NOMO-1 (cell line): ENCODE results near the gene BRAF.
"Not testable (repeated sequence)": the region's sequence is repeated elsewhere in the genome, so short reads cannot be mapped to it uniquely, and the experiment has no call there.

Experiments
- DNase-seq, 2 experiments: peaks; one replicate each; lab custom pipeline; 2025; ENCODE audit not compliant: unreplicated experiment in 2 of 2; lab: John Stamatoyannopoulos, UW

The BRAF gene

DNA sequence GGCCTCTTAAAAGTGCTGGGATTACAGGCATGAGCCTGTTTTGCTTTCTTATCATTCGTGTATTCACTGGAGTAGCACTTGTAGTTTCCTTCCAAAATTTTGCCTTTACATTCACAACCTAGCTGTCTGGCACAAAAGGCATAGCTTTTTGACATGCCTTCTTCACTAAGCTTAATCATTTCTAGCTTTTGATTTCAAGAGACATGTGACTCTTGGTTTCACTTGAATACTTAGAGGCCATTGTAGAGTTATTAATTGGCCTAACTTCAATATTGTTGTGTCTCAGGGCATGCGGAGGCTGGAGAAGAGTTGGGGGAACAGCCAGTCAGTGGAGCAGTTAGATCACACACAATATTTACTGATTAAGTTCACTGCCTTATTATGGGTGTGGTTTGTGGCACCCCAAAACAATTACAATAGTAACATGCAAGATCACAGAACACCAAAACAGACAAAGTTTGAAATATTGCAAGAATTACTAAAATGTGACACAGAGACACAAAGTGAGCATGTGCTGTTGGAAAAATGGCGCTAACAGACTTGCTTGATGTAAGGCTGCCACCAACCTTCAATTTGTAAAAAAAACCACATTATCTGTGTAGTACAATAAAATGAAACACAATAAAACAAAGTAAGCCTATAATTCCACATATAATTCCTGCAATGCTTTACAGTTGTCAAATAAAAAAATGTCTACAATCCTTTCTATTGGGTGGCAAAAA is 43.1 kb downstream of the BRAF start:
- no peak for DNase-seq

DNA sequence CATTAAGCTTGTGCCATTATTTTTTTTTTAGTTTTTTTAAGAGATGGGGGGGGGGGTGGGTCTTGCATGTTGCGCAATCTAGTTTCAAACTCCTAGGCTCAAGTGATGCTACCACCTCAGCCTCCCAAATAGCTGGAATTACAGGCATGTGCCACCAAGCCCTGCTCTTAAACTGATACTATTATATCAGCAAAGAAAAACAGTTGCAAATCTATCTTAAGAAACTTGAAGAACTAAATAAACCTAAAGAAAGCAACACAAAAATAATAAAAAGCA is 47.5 kb downstream of the BRAF start:
- DNase-seq: no peak

DNA sequence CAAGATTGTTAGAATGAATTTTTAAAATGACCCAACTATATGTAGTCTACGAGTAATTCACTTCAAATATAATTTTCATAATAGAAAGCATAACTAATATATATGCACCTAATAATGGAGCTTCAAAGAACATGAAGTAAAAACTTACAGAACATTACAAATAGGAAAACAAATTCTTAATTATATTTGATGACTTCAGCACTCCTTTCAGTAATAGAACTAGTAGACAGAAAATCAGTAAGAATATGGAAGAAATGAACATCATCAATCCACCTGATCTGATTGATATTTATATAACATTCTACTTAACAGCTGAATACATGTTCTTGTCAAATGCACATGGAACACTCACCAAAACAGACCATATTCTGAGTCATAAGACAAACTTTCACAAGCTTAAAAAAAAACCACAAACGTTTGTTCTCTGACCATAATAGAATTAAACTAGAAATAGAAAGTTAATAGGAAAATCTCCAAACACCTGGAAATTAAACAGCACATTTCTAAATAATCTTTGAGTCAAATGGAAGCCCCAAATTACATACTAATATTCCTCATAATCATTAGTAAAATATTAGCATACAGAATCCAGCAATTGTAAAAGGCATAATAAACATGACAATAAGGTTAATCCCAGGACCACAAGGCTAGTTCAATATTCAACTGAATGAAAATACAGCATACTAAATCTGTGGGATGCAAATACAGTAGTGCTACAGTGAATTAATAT is 48.0 kb downstream of the BRAF start:
- DNase-seq: peak; percentile 0 to 28

DNA sequence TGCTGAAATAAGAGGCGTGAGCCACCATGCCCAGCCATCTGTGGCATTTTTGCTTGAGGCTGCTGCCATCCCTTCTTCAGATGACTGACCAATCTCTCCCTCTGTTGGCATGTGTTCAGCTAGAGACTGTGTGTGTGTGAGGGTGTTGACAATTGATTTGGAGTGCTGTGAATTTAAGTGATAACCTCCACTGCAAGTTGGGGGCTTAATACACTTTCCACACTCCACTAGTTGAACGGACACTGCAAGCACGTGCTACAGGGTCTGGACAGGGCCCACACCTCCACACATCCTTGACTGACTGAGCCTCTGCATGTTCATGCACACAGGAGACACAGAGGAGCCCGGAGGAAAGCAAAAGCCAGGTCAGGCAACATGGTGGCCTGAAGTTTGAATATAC is 51.3 kb downstream of the BRAF start:
- DNase-seq: no peak

DNA sequence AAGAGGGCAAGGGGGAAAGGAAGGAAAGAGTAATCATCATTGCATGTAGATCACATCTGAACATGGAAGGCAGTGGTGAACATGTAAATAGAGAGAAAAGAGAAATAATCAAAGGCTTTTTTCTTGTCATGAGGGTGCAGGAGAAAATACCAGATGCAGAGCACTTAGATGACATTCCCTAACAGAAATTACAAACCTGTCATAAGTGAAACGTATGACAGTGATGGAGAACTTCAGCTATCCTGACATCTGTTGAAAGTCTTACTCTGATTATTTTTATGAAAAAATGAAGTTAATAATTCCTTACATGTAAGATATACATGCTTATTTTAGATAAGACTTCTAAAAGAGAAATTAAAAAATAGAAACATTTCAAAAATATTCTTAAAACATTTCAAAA is 54.7 kb downstream of the BRAF start:
- DNase-seq: no peak

DNA sequence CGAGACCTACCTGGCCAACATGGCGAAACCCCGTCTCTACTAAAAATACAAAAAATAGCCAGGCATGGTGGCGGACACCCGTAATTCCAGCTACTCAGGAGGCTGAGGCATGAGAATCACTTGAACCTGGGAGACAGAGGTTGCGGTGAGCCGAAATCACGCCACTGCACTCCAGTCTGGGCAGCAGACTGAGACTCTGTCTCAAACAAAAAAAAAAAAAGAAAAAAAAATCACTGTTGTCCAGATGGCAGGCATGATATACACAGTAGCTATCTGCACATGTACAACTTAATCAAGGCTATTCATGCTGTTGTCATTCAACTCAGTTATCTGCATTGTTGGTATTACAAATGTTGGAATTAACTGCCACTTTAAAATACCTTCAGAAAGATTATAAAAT is 55.3 kb downstream of the BRAF start:
- no peak for DNase-seq

DNA sequence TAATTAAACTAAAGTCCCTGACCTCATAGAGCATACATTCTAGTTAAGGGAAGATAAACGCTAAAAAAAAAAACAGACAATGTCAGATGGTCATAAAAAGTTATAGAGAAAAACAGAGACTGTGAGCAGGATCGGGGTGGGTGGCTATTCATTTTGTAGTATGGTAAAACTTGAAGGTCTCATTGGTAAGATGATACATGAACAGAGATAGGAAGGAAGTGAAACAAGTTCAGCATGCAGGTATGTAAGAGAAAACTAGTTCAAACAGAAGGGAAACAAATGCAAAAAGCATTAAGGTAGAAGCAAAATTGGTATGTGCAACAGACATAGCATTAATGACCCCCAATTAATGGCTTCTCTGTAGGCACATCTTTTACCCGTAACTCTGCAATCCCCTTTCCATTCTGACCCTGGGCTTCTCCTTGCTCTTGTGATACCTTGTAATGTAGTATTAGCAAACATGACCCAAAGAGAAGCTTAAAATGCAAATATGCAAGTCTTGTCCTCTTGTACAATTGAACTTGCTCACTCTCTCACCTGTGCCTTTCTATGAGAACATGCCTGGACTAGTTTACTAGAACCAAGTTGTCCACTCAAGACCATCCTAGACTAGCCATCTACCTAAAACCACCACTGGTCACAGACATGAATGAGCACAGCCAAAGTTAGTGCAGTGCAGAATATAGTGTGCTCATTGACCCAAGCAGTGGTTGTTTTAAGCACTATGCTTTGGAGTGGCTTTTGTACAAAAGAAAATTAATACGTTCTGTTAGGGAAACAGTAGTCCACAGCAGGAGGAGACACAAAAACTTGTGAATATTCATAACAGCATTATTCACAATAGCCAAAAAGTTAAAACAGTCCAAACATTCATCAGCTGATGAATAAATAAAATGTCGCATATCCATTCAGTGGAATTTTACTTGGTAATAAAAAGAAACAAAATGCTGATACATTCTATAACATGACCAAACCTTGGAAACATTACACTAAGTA is 57.0 kb downstream of the BRAF start:
- no peak for DNase-seq

DNA sequence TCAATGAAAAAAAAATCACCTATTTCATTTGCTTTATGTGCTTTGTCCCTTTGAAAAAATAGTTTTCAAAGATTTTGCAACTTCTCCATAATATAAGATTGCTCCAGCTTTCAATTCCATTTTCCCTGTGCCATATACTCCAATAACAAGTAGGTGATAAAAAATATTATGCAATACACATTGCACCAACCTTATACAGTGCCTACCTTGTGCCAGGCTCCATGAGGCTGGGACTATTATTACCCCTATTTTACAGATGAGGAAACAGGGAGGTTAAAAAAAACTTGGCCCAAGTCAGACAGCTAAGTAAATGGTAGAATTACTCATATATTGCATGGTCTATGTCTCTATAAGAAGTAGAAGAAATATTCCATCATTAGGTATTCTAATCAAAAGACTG is 57.8 kb downstream of the BRAF start:
- no peak for DNase-seq

DNA sequence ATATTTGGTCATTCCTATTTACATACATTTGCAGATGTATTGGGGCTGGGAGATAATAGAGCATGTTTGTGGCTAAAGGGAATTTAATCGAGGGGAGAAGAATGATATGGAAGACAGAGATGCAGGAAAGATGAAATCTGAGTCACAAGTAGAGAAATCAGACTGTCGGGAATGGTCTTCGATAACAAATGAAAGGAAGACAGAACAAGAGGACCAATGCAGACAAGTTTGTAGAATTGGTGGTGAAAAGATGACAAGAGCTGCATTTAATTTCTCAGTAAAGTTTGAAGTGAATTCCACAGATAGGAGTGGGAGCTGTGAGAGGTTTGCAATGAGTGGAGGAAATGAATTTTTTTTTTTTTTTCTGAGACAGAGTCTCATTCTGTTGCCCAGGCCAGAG is 60.0 kb downstream of the BRAF start:
- no peak for DNase-seq

DNA sequence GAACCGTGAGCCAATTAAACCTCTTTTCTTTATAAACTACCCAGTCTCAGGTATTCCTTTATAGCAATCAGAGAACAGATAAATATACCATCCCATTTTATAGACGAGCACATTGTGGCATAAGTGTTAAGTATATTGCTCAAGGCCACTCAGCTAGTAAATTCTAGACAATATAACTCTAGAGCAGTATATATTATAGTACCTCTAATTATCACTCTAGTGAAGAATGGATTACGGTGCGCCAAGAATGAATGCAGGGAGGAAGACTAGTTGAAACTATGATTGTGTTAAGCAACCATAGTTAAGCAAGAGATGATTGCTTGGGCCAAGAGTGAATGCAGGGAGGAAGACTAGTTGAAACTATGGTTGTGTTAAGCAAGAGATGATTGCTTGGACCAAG is 60.9 kb downstream of the BRAF start:
- no peak for DNase-seq

DNA sequence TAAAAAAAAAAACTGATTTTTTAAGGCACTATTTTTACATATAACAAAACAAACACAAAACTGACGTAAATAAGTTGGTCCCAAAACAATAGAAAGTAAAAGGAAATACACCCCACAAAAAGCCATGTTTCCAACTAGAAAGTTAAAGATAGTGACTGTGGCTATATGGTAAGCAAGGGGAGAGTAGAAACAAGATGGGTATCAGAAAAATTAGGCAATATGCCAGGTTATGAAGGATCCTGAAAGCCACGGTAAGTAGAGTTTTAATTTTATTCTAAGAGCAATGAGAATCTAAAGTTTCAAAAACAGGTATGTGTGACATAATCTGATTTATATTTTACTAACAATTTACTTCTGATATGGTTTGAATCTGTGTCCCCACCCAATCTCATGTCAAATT is 61.5 kb downstream of the BRAF start:
- no peak for DNase-seq

DNA sequence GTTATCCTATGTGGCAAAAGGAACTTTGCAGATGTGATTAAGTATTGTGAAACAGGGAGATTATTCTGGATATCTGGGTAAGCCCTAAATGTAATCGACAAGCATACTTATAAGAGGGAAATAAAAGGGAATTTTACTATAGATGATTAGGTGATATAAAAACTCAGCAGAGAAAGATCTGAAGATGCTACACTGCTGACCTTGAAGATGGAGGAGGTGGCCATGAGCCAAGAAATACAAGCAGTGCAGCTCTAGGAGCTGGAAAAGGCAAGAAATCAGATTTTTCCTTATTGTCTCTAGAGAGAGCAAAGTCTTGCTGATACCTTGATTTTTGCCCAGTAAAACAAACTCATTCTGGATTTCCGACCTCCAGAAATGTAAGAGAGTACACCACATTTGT is 67.7 kb downstream of the BRAF start:
- DNase-seq: no peak

DNA sequence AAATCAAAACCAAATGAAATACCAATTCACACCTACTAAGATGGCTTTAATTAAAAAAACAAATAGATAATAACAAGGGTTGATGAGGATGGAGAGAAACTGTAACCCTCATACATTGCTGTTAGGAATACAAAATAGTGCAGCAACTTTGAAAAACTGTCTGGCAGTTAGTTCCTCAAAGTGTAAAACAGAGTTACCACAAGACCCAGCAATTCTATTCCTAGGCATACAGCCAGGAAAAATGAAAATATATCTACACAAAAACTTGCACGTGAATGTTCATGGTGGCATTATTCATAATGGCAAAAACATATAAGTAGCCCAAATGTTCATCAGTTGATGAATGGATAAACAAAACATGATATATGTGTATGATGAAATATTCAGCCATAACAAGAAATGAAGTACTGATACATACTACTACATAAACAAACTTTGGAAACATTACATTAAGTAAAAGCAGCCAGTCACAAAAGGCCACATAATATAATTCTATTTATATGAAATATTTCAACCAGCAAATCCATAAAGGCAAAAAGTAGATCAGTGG is 83.5 kb downstream of the BRAF start:
- DNase-seq: no peak

DNA sequence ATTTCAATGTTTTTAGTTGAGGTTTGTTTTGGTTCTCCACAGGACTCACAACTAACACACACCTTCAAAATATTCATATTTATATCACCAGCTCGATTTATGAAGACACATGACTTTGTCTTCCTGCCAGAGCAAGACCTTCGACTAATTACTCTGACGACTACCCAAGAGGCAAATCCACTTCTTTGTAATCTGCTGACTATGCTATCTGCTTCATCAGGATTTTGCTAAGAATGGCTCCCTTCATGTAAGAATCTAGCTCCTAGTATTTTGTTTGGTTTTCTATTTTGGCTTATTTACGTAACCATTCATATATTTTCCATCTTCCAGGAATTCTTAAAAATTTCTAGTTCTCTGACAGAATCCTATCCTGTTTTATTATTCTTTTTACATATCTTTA is 93.0 kb downstream of the BRAF start:
- DNase-seq: no peak

DNA sequence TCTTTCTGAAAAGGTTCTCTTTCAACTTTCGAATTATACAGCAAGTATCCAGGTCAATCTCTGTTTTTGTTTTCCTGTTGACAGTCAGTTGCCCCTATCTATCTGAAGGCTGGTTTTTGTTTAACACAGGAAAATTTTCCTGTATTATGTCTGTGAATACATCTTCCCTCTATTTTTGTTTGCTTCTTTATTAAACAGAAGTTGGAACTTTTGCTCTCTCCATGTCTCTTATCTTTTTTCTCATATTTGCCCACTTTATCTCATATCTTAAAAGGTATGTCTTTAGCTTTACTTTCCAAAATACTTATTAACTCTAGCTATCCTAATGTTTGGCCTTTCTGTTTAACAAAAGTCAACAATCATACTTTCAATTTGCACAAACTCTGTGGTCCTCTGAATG is 95.0 kb downstream of the BRAF start:
- no peak for DNase-seq

DNA sequence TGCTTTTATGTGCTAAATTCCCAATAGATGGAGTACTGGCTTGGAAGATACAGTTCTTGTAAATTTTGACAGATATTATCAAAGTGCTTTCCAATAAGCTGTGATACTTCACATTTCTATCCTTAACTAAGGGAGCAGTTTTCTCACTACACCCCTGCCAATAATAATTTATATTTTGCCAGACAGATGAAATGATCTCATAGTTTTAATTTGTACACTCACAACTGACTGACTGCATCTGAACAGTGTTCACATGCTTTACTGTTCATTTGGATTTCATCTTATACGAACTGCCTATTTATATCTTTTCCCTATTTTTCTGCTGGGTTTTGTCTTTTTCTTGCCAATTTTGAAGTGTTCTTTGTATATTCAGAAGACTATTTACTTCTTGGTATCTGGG is 96.0 kb downstream of the BRAF start:
- DNase-seq: no peak

DNA sequence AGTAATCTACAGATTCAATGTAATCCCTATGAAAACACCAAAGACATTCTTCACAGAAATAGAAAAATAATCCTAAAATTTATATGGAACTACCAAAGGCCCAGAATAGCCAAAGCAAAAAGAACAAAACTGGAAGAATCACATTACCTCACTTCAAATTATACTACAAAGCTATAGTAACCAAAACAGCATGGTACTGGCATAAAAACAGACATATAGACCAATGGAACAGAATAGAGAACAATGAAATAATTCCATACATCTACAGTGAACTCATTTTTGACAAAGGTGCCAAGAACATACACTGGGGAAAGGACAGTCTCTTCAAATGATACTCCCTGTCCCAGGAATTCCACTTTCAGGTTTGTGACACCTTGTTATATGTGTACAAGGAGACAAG is 107.3 kb downstream of the BRAF start:
- DNase-seq: not testable (repeated sequence)

DNA sequence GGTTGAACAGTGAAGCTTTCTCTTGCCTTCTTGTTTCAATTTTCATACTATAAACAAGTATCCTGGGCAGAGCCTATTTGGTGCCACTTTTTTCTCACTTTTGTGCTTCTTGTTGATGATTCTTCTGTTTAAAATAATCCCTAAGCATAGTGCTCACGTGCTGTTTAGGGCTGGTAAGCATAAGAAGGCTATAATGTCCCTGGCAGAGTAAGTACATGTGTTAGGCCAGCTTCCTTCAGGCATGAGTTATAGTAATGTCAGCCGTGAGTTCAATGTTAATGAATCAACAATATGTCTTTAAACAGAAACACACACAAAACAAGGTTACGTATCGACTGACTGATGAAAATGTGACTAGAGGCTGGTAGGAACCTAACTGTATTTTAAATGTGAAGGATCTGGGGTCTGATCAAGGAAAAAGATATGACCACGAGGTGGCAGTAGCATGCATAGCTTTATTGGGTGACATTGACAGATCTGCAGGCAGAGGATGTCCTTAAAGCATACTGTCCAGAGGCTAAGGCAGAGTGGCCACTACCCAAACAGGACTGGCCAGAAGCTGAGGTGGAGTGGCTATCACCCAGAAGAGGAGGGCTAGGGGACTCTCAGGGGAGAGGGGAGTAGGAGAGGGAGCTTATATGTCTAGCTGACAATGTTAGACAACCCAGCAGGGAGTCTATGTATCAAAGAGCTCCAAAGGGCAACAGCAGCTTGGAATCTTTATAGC is 113.7 kb downstream of the BRAF start:
- DNase-seq: peak in 1 of 2 experiments; percentile 16

DNA sequence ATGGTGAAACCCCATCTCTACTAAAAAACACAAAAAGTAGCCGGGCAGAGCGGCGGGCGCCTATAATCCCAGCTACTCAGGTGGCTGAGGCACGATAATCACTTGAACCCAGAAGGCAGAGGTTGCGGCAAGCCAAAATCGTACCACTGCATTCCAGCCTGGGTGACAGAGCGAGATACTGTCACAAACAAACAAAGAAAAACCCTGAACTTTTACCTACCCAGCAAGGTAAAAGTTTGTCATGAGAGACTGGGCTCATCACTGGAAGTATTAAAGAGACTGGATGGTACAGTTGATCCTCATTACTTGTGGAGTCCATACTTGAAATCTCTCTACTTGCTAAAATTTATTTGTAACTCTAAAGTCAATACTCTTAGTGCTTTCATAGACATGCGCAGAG is 114.3 kb downstream of the BRAF start:
- no peak for DNase-seq

DNA sequence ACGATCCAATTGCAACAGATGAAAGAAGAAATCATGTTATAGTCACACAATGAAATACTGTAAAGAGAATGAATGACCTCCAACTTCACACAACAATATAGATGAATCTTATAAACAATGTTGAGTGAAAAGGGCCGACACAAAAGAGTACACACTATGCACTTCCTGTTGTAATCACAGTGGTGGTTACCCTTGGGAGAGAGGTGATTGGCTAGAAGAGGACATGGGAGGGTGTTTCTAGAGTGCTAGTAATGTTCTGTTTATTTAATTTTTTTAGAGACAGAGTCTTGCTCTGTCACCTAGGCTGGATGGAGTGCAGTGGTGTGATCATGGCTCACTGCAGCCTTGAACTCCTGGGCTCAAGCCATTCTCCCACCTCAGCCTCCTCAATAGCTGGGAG is 145.8 kb downstream of the BRAF start:
- no peak for DNase-seq

DNA sequence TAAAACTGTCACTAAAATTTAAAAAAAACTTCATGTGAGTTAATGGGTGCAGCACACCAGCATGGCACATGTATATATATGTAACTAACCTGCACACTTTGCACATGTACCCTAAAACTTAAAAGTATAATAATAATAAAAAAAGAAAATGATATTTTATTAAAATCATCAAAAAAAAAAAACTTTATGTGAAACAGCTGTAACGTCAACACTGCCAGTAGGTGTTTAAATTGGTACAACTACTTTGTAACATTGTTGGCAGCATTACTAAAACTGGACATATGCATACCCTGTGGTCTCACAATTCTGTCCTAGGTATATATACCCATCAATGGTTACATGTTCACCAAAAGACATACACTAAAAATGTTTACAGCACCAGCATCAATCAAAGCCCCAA is 146.2 kb downstream of the BRAF start:
- no peak for DNase-seq
